NCI-H82 treated with DMSO at 0.1 percent for 48 hours (cell line): ENCODE results near the gene LIMS2.

ENCODE experiments used
- DNase-seq: peaks from one replicate; lab custom pipeline; 2025; ENCODE audit not compliant: unreplicated experiment; lab: John Stamatoyannopoulos, UW

LIMS2 gene

GRCh38 chr2:127608061-127609030, 67.0 kb downstream of the LIMS2 start:
- no peak for DNase-seq

GRCh38 chr2:127607399-127607908, 67.9 kb downstream of the LIMS2 start:
- DNase-seq: no peak

- no peak for DNase-seq
Observed at GRCh38 chr2:127606625-127607398, 68.5 kb downstream of the LIMS2 start.

DNA sequence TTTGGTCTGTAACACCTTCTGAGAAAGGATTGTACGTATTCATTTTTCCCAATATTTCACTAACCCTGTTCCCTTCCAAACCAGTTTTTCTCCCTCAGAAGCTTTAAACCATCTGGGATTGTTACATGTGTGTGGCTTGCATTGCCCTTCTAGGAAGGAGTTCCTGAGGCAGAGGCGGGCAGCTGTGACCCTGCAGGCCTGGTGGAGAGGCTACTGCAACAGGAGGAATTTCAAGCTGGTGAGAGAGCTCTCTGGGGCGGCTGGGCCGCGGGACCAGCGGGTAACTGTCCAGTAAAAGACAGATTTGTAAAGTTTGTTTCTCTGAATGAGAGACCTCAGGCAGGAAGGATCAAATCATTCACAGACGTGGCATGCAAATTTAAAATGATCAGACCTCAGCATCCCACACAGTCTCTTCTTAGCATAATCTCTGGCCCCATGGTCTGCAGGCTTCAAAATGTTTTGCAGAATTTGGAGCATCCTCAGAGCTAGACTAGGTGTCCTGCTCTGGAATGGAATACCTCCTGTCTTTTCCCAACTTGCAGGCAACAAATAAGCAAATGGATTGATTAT, 69.6 kb downstream of the LIMS2 start:
- no peak for DNase-seq

- no peak for DNase-seq
Observed at GRCh38 chr2:127604986-127605385, 70.3 kb downstream of the LIMS2 start.

DNA sequence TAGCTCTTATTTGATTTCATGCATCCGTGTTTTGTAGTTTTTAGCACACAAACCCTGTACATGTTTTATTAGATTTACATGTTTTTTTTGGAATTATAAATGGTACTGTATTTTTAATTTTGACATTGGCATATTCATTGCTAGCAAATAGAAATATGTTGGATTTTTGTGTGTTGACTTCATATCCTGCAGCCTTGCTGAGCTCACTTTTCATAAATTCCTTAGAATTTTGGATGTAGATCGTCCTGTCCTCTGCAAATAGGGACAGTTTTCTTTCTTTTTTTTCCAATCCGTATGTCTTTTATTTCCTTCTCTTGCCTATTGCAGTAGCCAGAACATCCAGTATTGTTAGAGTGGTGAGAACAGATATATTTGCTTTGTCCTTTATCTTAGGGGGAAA, 76.1 kb downstream of the LIMS2 start:
- no peak for DNase-seq

DNA sequence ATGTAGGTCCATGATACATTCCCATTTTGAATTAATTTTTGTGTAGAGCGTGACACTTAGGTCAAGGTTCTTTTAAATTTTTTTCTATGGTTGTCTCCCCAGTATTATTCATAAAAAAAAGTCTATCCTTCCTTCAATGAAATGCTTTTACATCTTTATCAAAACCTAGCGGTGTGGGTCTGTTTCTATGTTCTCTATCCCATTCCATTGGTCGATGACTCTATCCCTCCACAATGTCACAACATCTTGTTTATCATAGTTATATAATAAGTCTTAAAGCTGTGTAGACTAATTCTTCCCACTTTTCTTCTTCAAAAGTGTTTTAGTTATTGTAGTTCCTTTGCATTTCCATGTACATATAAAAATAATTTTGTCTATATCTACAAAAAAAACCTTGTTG, 76.6 kb downstream of the LIMS2 start:
- no peak for DNase-seq

- no peak for DNase-seq
Observed at GRCh38 chr2:127597984-127598380, 77.3 kb downstream of the LIMS2 start.

DNA sequence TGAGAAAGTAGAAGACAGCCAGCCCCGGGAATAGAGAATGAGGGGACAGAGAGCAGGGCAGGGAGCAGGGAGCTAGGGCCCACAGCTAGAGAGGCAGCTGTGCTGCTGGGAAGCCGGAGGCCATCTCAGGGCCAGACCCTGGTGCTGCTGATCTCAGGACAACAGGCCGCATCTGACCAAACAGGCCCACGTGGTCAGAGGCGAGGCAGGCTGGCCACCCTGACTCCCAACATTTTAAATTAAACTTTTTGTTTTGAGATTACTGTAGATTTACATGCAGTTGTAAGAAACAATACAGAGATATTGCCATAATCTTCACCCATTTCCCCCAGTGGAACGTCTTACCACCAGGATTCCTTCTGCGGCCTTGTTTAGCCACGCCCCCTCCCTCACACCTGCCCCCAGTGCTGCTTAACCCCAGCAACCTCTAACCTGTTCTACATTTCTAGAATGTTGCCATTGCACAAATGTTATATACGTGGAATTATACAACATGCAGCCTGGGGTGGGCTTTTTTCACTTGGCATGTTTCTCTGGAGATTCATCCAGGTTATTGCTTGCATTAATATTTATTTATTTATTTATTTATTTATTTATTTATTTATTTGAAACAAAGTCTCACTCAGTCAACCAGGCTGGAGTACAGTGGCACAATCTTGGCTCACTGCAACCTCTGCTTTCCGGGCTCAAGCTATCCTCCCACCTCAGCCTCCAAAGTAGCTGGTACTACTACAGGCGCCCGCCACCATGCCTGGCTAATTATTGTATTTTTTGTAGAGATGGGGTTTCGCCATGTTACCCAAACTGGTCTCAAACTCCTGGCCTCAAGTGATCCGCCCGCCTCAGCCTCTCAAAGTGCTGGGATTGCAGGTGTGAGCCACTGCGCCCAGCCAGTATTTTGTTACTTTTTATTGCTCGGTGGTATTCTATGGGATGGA, 78.0 kb downstream of the LIMS2 start:
- no peak for DNase-seq

DNA sequence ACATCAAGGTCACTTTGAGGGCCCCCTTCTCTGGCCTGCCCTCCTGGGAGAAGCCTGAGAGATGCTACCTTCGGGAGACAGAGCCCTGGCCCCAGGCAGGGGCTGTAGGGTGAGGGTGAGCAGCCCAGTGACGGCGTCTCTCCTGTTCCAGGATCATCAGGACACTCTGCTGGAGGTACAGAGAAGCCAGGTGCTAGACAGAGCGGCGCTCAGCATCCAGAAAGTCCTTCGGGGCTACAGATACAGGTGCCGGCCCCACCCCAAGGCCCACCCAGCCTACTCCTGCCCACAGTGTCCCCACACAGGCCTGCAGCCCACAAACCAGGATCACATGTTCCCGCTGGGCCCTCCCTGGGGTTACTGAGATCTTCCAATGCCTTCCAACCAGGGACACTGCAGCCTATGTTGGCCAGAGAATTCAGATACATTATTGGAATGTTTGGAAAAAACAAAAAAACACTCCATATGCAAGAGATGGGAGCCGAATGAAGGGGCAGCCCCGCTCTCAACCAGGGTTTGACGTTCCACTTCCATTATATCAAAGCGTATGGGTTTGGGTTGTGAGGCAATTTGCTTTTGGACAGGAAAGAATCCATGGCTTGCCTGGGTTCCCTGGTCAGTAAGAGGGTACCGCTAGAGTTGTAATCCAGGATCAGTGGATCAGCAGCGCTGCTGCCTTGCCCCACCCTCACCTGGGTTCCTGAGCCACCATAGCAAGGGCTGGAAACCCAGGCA, 78.9 kb downstream of the LIMS2 start:
- no peak for DNase-seq

DNA sequence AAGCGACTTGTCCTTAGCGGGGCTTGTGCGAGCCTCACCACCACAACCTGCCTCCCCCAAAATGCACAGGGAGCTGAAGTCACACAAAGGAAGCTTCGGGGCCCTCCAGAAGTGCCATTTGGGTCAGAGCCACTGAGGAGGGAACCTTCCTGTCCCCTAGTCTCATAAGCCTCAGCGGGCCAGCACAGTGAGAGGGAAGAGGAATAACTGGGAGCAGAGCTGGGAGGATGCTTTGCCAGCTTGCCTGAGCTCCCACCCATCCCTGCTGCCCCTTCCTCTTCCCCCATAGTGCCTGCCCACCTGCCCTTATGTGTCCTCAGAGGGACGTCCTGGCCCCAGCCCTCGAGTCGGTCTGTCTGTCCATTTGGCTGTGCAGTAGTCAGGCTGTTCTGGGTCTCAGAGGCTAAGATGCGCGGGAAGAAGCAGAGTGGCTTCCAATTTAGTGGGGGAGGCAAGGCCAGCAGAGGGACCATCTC, 81.2 kb downstream of the LIMS2 start:
- DNase-seq: no peak

- no peak for DNase-seq
Observed at GRCh38 chr2:127593228-127594115, 81.9 kb downstream of the LIMS2 start.

DNA sequence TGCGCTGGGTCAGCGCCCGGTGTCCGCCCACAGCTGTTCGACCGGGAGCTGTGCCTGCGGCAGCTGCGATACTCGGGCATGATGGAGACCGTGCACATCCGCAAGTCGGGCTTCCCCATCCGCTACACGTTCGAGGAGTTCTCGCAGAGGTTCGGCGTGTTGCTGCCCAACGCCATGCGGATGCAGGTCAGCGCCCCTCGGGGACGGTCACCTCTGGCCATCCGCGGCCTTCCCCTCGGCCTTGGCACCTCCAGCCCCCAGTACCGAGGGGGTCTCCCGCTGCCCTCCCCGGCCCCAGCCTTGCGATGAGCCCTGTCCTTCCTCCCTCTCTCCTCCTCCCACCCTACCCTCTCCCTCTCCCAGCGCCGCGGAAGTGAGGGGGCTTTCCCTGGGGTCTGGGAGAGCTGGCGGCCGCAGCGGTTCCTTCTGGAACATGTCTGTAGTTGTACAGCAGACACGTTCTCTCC, 82.5 kb downstream of the LIMS2 start:
- no peak for DNase-seq

DNA sequence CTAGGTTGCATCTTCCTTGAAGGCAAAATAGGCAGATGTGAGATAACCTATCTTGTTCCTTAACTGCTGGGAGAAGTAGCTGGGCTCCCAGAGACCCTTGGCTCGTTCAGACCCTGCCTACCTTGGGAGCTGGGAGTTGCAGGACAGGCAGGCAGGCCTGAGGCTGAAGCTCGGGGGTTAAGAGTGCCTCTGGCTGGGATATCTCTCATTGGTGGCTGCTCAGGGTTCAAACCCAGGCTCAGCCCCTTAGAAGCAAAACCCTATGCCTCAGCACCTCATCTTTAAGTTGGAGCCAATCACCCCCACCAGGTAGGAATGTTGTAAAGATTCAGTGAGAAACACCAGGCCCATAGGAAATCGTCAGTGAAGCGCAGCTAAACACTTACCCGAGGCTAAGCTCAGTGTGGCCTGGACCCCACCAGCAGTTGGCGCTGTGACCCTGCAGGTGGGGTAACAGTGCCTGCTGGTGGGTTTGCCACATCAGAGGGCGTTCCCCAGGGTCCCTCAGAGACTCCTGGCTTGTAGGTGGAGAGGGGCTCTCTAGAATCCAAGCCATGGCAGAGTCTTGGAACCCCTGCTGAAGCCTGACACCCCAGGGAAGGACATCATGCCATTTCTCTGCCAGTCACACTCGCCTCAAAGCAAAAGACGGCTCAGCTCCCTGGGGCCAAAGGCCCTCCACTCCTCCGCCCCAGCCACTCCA, 84.0 kb downstream of the LIMS2 start:
- peak; percentile 28 for DNase-seq

GRCh38 chr2:127590386-127591190, 84.7 kb downstream of the LIMS2 start:
- no peak for DNase-seq

DNA sequence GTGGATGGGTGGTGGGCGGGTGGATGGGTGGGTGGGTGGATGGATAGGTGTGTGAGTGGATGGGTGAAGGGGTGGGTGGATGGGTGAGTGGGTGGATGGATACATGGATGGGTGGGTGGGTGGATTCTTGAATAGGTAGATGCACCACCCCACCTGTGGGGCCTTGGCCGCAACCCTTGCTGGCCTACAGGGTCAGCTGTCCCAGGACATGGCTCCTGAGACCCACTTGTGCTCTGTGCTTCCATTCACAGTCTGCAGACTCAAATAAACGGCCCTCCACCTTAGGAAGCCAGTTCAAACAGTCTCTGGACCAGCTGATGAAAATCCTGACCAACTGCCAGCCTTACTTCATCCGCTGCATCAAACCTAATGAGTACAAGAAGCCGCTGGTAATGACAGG, 85.5 kb downstream of the LIMS2 start:
- DNase-seq: no peak

DNA sequence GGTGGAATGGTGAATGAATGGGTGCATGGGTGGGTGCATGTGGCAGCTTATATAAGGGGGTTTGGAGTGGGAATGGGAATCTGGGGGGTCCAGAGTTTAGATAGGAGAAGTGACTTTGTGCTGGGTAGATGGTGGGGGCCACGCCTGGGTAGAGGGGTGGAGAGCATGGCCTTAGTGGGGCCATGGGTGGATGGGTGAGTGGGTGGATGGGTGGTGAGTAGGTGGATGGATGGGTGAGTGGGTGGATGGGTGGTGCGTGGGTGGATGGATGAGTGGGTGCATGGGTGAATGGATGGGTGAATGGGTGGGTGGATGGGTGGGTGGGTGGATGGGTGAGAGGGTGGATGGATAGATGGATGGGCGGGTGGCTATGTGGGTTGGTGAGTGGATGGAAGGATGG, 86.0 kb downstream of the LIMS2 start:
- DNase-seq: no peak
